Spleen (tissue), 7 donors: ENCODE results near the gene TNFRSF14.

Experiments
- POLR2A ChIP-seq, 3 donors: fragments of 450-650 bp; IDR thresholded peaks; one replicate each; pipeline ENCODE4 v1.5.1; 2017; ENCODE audit warnings: antibody characterized with exemption in 3 of 3, mild to moderate bottlenecking in 1 of 3
- POLR2AphosphoS5 ChIP-seq, 3 donors: sonication (generic); formaldehyde crosslinking; IDR thresholded peaks; one replicate each; pipeline ENCODE4 v1.5.1; 2017; ENCODE audit warnings: antibody characterized with exemption in 3 of 3
- TF ChIP-seq, protein P1 (sequence below), 11 experiments: fragments of 200-600 bp in 7 of 11; fragments of 450-650 bp in 4 of 11; sonication (generic) in 4 of 11; IDR thresholded peaks in 8 of 11; conservative IDR thresholded peaks in 3 of 11; 1 replicate in 7 of 11; 2 replicates in 4 of 11; pipeline versions ENCODE4 v1.4.0 to v1.8.0; 2016 to 2021; ENCODE audit warnings: antibody characterized with exemption in 11 of 11, inconsistent platforms in 4 of 11, mild to moderate bottlenecking in 1 of 11
- donor health status: DM: no; HTN: no; CAD: no; lungs with moderate emphysema.
- donor health status: DM: no; HTN: no; CAD: no.
- donor health status: DM: no; HTN: no; CAD: no.

DNA sequence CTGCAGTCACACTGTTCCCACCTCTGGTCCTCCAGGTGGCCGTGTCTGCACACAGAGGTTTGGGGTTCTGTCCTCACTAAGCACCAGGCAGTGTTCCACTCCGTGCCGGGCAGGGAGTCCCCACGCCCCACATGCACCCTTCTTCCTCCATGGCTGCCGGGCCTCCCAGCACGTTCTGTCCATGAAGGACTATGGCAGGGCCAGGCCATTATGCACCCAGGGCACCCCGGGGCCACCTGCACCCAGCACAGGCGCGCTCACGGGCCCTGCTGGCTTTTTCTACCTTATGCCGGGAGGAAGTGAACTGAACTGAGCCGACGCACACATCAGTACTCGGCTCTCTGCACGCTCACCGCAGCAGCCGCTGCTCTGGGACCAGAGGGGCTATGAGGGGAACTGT is 40.0 kb upstream of the TNFRSF14 start:
- TF ChIP-seq, protein P1, sequence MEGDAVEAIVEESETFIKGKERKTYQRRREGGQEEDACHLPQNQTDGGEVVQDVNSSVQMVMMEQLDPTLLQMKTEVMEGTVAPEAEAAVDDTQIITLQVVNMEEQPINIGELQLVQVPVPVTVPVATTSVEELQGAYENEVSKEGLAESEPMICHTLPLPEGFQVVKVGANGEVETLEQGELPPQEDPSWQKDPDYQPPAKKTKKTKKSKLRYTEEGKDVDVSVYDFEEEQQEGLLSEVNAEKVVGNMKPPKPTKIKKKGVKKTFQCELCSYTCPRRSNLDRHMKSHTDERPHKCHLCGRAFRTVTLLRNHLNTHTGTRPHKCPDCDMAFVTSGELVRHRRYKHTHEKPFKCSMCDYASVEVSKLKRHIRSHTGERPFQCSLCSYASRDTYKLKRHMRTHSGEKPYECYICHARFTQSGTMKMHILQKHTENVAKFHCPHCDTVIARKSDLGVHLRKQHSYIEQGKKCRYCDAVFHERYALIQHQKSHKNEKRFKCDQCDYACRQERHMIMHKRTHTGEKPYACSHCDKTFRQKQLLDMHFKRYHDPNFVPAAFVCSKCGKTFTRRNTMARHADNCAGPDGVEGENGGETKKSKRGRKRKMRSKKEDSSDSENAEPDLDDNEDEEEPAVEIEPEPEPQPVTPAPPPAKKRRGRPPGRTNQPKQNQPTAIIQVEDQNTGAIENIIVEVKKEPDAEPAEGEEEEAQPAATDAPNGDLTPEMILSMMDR (IDR thresholded peaks at IDR 0.05 in 8 of 11, conservative IDR thresholded peaks at IDR 0.05 in 3 of 11), result no peak
- TF ChIP-seq POLR2AphosphoS5 (IDR thresholded peaks at IDR 0.05) (peak in 1 of 3 donors; percentile 28), POLR2A (IDR thresholded peaks at IDR 0.05) (no peak)
